H1 (cell line): ENCODE results near the gene FCRL5.

Experiments
- CBX5 ChIP-seq: fragments of 300-800, 300-1000 bp; sonication (generic); IDR thresholded peaks from 2 replicates; pipeline ENCODE4 v1.7.1; 2016; ENCODE audit warnings: antibody characterized with exemption, low read length, low read depth
- CHD1 ChIP-seq: IDR thresholded peaks from 2 replicates; pipeline ENCODE4 v1.6.1; 2012; ENCODE audit warnings: low read depth, low read length, improper control_type of control experiment
- CTBP2 ChIP-seq: IDR thresholded peaks from 2 replicates; pipeline ENCODE4 v1.7.0; 2011; ENCODE audit warnings: borderline replicate concordance, mild to moderate bottlenecking, moderate library complexity, mixed read lengths, low read length; ENCODE audit not compliant: insufficient read depth, insufficient read length
- HDAC2 ChIP-seq, 2 experiments: fragments of 300-600 bp in 1 of 2; sonication (generic) in 1 of 2; IDR thresholded peaks; 2 replicates each; pipeline ENCODE4 v1.6.1; 2011 to 2012; ENCODE audit warnings: low read depth in 2 of 2, low read length in 2 of 2, mild to moderate bottlenecking in 2 of 2, moderate library complexity in 2 of 2, borderline replicate concordance in 1 of 2, inconsistent platforms in 1 of 2
- MAFK ChIP-seq: IDR thresholded peaks from 2 replicates; pipeline ENCODE4 v1.6.1; 2012; ENCODE audit warnings: low read depth, mild to moderate bottlenecking, improper control_type of control experiment, low read length
- POLR2AphosphoS5 ChIP-seq: IDR thresholded peaks from 2 replicates; pipeline ENCODE4 v1.6.1; 2011; ENCODE audit warnings: low read depth, low read length
- SP1 ChIP-seq: IDR thresholded peaks from 2 replicates; pipeline ENCODE4 v1.6.1; 2011; ENCODE audit warnings: low read depth, low read length
- TF ChIP-seq, protein P1 (sequence below), 3 experiments: IDR thresholded peaks; 1 replicate in 2 of 3; 2 replicates in 1 of 3; pipeline versions ENCODE4 v1.5.1 to v1.6.1; 2011; ENCODE audit warnings: low read length in 3 of 3, mild to moderate bottlenecking in 3 of 3, inconsistent platforms in 2 of 3, low read depth in 1 of 3, moderate library complexity in 1 of 3; ENCODE audit not compliant: insufficient read depth in 1 of 3; ENCODE audit errors: control extremely low read depth in 1 of 3

DNA sequence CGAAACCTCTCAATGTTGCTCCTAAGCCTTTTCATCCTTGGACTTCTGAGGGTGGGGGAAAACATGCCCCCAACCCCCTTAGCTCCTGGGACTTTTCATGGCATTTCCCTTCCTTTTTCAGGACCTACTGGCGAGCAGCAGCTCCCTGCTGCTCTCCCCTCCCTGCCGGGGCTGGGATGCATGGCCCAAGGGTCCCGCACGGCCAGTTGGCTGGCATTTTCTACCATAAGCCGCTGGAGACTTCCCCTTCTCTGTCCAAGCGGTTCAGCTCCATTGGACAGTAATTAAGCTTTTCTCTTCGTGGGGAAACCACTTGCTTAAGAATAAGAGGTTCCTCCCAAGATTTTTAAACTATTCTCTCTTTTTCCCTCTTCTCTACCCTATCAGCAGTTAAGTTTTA lies 52.8 kb downstream of the FCRL5 start:
- TF ChIP-seq, protein P1, sequence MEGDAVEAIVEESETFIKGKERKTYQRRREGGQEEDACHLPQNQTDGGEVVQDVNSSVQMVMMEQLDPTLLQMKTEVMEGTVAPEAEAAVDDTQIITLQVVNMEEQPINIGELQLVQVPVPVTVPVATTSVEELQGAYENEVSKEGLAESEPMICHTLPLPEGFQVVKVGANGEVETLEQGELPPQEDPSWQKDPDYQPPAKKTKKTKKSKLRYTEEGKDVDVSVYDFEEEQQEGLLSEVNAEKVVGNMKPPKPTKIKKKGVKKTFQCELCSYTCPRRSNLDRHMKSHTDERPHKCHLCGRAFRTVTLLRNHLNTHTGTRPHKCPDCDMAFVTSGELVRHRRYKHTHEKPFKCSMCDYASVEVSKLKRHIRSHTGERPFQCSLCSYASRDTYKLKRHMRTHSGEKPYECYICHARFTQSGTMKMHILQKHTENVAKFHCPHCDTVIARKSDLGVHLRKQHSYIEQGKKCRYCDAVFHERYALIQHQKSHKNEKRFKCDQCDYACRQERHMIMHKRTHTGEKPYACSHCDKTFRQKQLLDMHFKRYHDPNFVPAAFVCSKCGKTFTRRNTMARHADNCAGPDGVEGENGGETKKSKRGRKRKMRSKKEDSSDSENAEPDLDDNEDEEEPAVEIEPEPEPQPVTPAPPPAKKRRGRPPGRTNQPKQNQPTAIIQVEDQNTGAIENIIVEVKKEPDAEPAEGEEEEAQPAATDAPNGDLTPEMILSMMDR (IDR thresholded peaks at IDR 0.05; ENCODE audit: control extremely low read depth in 1 of 3, insufficient read depth in 1 of 3, low read depth in 1 of 3, low read length in 3 of 3) = no peak
- TF ChIP-seq SP1 (no peak), POLR2AphosphoS5 (no peak), CHD1 (no peak), HDAC2 (IDR thresholded peaks at IDR 0.05; ENCODE audit: borderline replicate concordance in 1 of 2, low read depth in 2 of 2, low read length in 2 of 2) (no peak), CBX5 (no peak), CTBP2 (no peak), MAFK (no peak)
